ENCODE data around the gene NDUFA8.

- no peak for TF ChIP-seq TCF7 (IDR thresholded peaks at IDR 0.05; ENCODE audit: borderline replicate concordance)
- TF ChIP-seq NRF1 (conservative IDR thresholded peaks at IDR 0.05; ENCODE audit: low read depth, low read length): no peak
- TF ChIP-seq ZBED1 (IDR thresholded peaks at IDR 0.05; ENCODE audit: borderline replicate concordance): no peak
- TF ChIP-seq LARP7 (IDR thresholded peaks at IDR 0.05): no peak
- no peak for TF ChIP-seq POLR2AphosphoS5 (IDR thresholded peaks at IDR 0.05; ENCODE audit: low read length)
- no peak for TF ChIP-seq ATF2 (IDR thresholded peaks at IDR 0.05; ENCODE audit: low read length)
- TF ChIP-seq EZH2 (IDR thresholded peaks at IDR 0.05; ENCODE audit: borderline replicate concordance, control insufficient read depth, low read depth, low read length): no peak
- no peak for TF ChIP-seq CTCF (IDR thresholded peaks at IDR 0.05 in 2 of 3, conservative IDR thresholded peaks at IDR 0.05 in 1 of 3; ENCODE audit: control insufficient read depth in 2 of 3, extremely low read depth in 1 of 3, insufficient read depth in 1 of 3, low read depth in 3 of 3, low read length in 3 of 3)
- no peak for TF ChIP-seq FOXM1 (IDR thresholded peaks at IDR 0.05; ENCODE audit: low read depth, low read length)
These were observed 25.5 kb downstream of the NDUFA8 start for GRCh38 chr9:122133984-122134535.

Measured in GM12878 (cell line).